GM10266 (cell line): ENCODE measurements around the gene HYI.

Experiments
- DNase-seq: peaks from one replicate; pipeline ENCODE4 v3.0.0; 2012; ENCODE audit errors: extremely low spot score
- TF ChIP-seq, protein P1 (sequence below): IDR thresholded peaks from 2 replicates; pipeline ENCODE4 v1.5.1; 2012; ENCODE audit warnings: mild to moderate bottlenecking, low read depth; ENCODE audit not compliant: control insufficient read depth, insufficient read depth; ENCODE audit errors: missing control alignments

HYI gene

DNA sequence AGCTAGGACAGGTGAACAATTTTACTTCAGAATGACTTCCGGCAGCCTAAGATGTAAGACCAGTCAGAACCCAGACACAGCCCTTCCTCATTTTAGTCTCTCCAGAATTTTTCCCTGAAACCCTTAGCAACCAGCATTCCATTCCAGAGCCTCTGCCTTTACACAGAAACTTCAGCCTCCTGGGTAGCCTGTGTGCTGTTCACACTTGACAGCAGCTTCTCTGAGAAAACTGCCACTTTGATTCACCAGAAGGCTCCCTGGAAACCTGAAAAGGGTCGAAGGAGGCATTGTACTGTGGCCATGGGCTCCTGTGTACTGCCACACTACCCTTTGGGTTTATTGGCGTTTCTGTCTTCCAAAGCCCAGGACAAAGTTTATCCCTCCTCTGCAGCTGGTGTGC, 17.4 kb downstream of the HYI start:
- no peak for DNase-seq
- TF ChIP-seq, protein P1, sequence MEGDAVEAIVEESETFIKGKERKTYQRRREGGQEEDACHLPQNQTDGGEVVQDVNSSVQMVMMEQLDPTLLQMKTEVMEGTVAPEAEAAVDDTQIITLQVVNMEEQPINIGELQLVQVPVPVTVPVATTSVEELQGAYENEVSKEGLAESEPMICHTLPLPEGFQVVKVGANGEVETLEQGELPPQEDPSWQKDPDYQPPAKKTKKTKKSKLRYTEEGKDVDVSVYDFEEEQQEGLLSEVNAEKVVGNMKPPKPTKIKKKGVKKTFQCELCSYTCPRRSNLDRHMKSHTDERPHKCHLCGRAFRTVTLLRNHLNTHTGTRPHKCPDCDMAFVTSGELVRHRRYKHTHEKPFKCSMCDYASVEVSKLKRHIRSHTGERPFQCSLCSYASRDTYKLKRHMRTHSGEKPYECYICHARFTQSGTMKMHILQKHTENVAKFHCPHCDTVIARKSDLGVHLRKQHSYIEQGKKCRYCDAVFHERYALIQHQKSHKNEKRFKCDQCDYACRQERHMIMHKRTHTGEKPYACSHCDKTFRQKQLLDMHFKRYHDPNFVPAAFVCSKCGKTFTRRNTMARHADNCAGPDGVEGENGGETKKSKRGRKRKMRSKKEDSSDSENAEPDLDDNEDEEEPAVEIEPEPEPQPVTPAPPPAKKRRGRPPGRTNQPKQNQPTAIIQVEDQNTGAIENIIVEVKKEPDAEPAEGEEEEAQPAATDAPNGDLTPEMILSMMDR: no peak

DNA sequence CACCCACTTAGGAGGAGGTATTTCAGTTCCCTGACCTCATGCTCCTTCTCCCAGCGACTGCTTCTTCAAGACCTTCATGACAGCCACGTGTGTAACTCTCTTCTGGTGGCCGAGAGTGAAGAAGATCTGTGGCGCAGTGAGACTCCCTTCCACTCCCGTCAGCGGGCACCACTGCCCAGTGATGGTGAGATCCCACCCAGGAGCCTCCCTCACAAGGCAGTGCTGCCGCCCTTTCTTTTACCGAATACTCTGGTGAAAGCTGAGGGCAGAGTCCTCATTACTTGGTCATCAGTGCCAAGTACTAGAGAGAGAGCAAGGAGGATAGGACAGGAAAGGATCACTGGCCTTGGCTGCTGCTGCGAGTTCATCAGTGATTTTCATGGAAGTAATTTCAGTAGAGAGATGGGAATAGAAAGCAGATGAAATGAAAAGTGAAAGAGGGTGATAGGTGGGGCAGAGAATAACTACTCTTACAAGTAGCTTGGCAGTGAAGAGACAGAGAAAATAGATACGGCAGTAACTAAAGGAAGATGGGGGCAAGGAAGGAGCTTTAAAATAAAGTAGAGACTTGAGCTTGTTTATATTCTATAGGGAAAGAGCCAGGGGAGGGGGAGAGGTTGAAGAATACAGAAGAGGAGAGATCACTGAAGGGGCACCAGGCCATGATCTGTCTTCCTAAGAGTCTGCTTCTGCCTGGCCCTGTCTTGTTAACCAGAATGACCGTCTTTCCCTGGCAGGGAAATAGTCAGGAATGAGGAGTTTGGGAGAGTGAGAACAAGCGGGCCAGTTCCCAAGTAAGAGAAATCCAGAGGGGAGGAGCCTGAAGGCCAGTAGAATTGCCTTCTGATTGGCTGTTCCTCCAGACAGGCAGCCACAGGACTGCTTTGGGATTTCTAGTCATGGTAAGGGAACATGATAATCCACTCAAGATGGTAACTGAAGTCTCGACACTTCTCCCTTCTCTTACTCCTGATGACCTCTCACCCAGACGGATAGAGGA, 18.3 kb downstream of the HYI start:
- TF ChIP-seq, protein P1: no peak
- no peak for DNase-seq

DNA sequence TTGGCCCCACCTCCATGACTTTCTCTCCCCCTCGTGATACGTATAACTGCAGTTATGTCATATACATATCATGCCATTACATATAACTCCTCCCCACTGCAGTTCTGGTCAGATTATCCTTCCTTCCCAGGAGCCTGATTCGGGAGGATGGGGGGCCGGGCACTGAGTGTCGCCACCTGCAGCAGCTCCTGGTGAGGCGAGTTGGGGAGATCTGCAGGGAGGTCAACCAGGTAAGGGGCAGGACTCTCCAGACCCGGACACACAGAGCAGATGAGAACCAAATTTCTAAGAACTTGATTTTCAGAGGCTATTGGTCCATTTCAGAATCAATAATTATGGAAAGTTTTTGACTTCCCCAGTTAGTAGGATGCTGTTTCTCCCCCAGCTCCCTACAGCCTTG, 19.5 kb downstream of the HYI start:
- no peak for DNase-seq
- TF ChIP-seq, protein P1: no peak

- no peak for DNase-seq
- TF ChIP-seq, protein P1: no peak
Measured at GRCh38 chr1:43432907-43433306, 20.8 kb downstream of the HYI start.

DNA sequence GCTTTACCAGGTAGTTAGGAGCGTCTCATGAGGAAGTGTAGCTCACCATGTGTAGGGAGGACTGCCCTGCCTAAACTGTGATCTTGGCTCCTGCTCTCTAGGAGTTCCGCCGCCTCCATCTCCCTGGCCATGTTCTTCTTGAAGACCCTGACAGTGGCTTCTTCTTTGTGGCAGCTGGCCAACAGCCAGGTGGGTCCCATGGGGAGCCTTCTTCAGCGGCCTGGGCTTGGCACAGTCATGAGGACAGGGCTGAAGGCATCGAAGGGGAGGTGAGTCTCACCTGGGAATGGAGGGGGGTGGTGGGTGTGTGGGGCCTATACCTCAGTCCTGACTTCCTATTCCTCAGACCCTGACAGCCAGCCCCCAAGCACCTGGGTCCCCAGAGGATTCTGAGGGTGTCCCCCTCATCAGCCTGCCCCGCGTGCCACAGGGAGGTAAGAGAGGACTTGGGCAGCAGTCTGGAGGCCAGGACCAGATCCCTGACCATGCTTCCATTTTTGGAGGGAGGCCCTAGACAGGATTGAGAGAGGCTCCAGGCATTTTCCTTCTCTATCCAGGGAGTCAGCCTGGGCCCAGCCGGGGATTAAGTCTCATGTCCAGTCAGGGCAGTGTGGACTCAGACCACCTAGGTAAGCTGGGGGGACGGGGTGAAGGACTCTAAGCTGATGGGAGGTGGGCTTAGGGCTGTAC, 21.4 kb downstream of the HYI start:
- TF ChIP-seq, protein P1: no peak
- DNase-seq: no peak

DNA sequence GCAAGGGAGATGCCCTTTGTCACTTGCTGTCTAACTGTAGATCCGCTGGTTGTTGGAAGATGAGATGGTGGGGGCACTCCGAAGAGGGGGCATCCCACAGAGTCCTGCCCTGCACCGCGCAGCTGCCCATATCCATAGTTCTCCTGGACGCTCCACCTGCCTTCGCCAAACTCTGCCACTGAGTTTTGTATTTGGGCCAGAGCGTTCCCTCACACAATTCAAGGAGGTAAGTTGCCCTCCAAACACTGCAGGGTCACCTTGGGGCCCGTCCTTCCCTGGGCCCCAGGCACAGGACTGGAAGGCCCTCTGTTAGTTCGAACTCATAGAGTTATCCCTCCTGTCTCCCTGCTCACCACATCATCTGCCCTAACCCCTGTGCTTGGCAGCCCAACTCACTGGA, 22.1 kb downstream of the HYI start:
- TF ChIP-seq, protein P1: no peak

GRCh38 chr1:43430831-43431230, 22.9 kb downstream of the HYI start:
- TF ChIP-seq, protein P1: no peak
- DNase-seq: no peak

More for the DNA sequence above, 22.1 kb downstream of the HYI start:
- DNase-seq: no peak
